Large intestine (tissue), 3 donors: ENCODE measurements around the gene RSAD1. TPM values are rescaled to one million over a fixed set of nuclear protein-coding genes. Genes with fewer than 3 reads are reported as not detected.
A peak's percentile ranks its signal among the peaks of the same experiment; 100 is the strongest.

Experiments
- DNase-seq, 2 donors: peaks; one replicate each; pipeline versions ENCODE4 v3.0.0 to v3.0.0-alpha.2; 2013
- H3K27ac ChIP-seq: one replicate; pipeline ENCODE4 v1.5.1; 2013; ENCODE audit warnings: low read length
- H3K27me3 ChIP-seq: 2 replicates; pipeline ENCODE4 v1.6.1; 2013; ENCODE audit warnings: low read length; ENCODE audit not compliant: control insufficient read depth, insufficient read depth
- H3K36me3 ChIP-seq: 2 replicates; pipeline ENCODE4 v1.6.1; 2013; ENCODE audit warnings: low read length; ENCODE audit not compliant: control insufficient read depth, insufficient read depth
- H3K4me1 ChIP-seq: one replicate; pipeline ENCODE4 v1.6.1; 2013; ENCODE audit warnings: low read length; ENCODE audit not compliant: control insufficient read depth, insufficient read depth
- H3K4me3 ChIP-seq: one replicate; pipeline ENCODE4 v1.5.1; 2013; ENCODE audit warnings: low read length
- H3K9me3 ChIP-seq: one replicate; pipeline ENCODE4 v1.6.1; 2013; ENCODE audit warnings: mild to moderate bottlenecking, low read depth, low read length, moderate library complexity; ENCODE audit not compliant: control insufficient read depth
- WGBS: methylation state at CpG from one replicate; pipeline ENCODE4 v1.1.5; 2013; ENCODE audit warnings: low lambda C conversion rate; ENCODE audit not compliant: insufficient coverage; 5-methylcytosine and 5-hydroxymethylcytosine counted together
- polyA plus RNA-seq: library from polyadenylated mRNA; unstranded; fragments of 120-200 nt; gene quantifications from one replicate; pipeline ENCODE4 v1.2.1, GENCODE V29; 2013

RSAD1 gene
- polyA plus RNA-seq, 1 donor = 39.3 TPM

DNA sequence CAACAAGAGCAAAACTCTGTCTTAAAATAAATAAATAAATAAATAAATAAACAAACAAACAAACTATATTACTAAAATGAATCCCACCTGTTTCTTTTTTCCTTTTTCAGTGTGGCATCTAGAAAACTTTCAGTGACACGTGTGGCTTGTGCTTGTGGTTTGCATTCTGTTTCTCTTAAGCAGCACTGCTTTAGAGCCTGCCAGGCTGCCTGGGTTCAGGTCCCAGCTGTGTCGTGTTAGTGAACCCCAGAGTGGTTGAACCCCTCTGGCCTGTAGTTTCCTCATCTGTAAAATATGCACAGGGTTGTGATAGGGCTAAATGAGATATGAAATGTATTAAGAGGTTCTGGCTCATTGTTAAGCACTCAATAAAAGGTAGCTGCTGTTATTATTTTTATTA is 41.8 kb downstream of the RSAD1 start:
- Histone ChIP-seq H3K27ac (no peak overlapping the region), H3K27me3 (no peaks in the 10 kb centered on the region), H3K4me1 (no peaks in the 10 kb centered on the region), H3K36me3 (no peaks in the 10 kb centered on the region), H3K9me3 (no peaks in the 10 kb centered on the region), H3K4me3 (no peak overlapping the region)
- WGBS = 80% methylated on average over 1 of the region's 2 CpGs
- no peak for DNase-seq

DNA sequence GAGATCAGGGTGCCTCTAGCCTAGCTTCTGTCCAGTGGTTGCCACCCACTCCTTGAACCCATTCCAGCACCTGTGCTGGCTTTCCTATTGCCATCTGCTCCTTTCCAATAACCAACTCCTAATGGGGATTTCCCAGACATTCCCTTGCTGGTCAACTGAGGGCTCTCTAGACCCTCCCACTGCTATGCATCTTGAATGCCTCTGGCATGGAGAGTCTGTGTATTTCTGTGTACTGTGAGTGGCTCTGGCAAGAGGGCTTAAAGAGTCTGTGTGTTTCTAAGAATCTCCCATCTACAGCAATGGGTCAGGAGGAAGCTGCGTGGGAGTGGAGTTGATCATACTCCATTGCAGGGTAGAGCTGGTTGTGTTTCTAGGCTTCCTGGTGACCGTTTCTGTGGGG is 42.9 kb downstream of the RSAD1 start:
- DNase-seq = no peak

DNA sequence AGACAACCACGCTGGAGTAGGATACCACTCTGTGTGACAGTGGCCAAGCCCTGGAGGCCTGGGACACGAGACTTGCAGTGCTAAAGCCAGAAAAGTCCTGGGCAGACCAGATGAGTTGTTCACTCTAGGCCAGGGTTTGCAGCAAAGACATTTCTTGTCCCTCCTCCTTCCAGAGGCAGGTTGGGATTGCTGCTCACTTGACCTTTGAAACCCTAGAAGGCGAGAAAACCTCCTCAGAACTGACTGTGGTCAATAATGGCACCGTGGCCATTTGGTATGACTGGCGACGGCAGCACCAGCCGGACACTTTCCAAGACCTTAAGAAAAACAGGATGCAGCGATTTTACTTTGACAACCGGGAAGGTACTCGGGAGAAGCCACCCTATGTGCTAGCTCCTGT is 44.1 kb downstream of the RSAD1 start:
- Histone ChIP-seq H3K9me3 (no peaks in the 10 kb centered on the region), H3K27ac (no peak overlapping the region), H3K4me1 (no peaks in the 10 kb centered on the region), H3K36me3 (no peaks in the 10 kb centered on the region), H3K4me3 (no peak overlapping the region), H3K27me3 (no peaks in the 10 kb centered on the region)
- DNase-seq = no peak
- no CpG with 5 or more reads among the region's 10 CpGs for WGBS

More for the DNA sequence above, 42.9 kb downstream of the RSAD1 start:
- Histone ChIP-seq H3K27me3 (no peaks in the 10 kb centered on the region), H3K4me1 (no peaks in the 10 kb centered on the region), H3K27ac (no peak overlapping the region), H3K4me3 (no peak overlapping the region), H3K9me3 (no peaks in the 10 kb centered on the region), H3K36me3 (no peaks in the 10 kb centered on the region)
- no CpG with 5 or more reads among the region's 2 CpGs for WGBS

DNA sequence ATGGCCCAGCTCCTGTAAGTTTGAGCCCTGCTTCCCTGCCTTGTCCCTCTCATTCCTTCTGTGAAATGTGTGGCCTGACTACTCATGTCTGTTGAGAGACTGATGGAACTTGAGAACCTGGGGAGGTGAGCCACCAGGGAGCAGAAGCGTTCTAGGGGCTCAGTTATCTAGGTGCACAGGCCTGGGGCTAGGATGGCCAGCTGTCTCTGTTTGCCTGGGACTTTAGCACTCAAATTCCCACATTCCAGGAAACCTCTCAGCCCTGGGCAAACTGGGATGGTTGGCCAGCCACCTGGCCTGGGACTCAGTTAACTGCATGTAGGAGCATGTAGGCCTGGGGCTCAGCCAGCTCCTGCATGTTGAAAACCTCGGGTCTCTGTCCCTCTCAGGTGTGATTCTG is 44.5 kb downstream of the RSAD1 start:
- Histone ChIP-seq H3K27me3 (no peaks in the 10 kb centered on the region), H3K9me3 (no peaks in the 10 kb centered on the region), H3K4me3 (no peak overlapping the region), H3K36me3 (no peaks in the 10 kb centered on the region), H3K4me1 (no peaks in the 10 kb centered on the region), H3K27ac (no peak overlapping the region)
- WGBS = no CpG with 5 or more reads among the region's 2 CpGs
- DNase-seq = no peak

DNA sequence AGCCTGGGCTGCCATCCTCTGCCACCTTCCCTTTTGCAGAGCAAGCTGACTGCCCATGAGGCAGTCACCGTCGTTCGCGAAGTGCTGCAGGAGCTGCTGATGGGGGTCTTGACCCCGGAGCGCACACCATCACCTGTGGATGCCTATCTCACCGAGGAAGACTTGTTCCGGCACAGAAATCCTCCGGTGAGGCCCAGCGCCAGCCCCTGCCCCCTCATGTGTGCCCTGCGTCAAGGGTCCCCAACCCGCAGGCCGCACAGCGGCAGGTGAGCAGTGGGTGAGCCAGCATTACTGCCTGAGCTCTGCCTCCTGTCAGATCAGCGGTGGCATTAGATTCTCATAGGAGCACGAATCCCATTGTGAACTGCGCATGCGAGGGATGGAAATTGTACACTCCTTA is 46.2 kb downstream of the RSAD1 start:
- Histone ChIP-seq H3K4me1 (no peaks in the 10 kb centered on the region), H3K4me3 (no peak overlapping the region), H3K27me3 (no peaks in the 10 kb centered on the region), H3K9me3 (no peaks in the 10 kb centered on the region), H3K36me3 (no peaks in the 10 kb centered on the region), H3K27ac (no peak overlapping the region)
- no CpG with 5 or more reads among the region's 18 CpGs for WGBS
- no peak for DNase-seq

DNA sequence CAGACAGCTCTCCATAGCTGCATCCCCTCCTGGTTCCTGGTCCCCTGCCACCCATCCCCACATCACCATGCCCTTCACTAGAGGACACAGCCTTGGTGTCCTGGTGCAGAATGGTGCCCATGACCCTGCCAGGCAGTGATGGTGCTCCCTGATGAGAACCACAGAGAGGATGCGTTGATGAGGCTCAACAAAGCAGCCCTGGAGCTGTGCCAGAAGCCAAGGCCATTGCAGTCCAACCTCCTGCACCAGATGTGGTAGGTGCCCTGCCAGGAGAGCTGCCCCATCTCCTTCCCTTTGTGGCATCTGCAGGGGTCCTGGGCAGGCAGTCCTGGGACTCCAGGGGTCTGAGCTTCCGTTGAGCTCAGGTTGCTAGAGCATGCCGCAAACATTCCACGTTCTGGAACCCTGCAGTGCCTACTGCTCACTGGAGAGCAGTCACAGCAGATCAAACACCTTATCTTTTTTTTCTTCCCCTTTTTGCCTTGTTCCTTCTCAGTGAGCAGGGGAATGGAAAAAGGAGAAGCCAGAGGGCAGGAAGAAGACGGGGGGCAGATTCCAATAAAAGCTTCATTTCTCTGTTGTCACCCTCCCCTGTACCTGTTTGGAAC is 48.6 kb downstream of the RSAD1 start:
- H3K27ac ChIP-seq = no peak overlapping the region
- WGBS = no CpG with 5 or more reads among the region's 5 CpGs
- DNase-seq = no peak

DNA sequence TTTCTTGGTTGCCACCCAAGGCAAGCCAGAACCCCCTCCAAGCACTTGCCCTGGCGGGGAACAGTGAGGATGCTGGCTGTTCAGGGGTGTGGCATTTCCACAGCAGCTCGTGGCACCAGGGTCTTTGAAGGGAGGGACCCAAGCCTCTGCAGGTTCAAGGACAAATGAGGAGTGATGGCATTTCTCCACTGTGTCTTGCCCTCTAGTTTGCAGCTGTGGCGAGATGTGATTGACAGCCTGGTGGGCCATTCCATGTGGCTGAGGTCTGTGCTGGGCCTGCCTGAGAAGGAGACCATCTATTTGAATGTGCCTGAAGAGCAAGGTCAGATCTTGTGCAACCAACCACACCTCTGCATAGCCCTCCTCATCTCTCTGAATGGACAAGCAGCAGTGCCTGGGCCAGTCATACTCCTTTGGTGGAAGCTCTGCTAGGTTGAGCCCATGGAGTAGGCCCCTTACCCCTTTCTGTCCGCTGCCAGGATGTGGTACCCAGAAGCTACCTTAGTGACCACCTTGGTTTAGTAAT is 49.4 kb downstream of the RSAD1 start:
- H3K36me3 ChIP-seq = no peaks in the 10 kb centered on the region
- H3K4me3 ChIP-seq = no peak overlapping the region
- H3K9me3 ChIP-seq = no peaks in the 10 kb centered on the region
- no peak for DNase-seq
- no CpG with 5 or more reads among the region's 4 CpGs for WGBS
- peaks cover 11% of the 10 kb centered on the region for H3K4me1 ChIP-seq
- no peak overlapping the region for H3K27ac ChIP-seq
- H3K27me3 ChIP-seq = peaks cover 13% of the 10 kb centered on the region

More for the DNA sequence above, 48.6 kb downstream of the RSAD1 start:
- H3K4me3 ChIP-seq = no peak overlapping the region
- peaks cover 6% of the 10 kb centered on the region for H3K27me3 ChIP-seq
- peaks cover 4% of the 10 kb centered on the region for H3K4me1 ChIP-seq
- H3K9me3 ChIP-seq = no peaks in the 10 kb centered on the region
- no peaks in the 10 kb centered on the region for H3K36me3 ChIP-seq

DNA sequence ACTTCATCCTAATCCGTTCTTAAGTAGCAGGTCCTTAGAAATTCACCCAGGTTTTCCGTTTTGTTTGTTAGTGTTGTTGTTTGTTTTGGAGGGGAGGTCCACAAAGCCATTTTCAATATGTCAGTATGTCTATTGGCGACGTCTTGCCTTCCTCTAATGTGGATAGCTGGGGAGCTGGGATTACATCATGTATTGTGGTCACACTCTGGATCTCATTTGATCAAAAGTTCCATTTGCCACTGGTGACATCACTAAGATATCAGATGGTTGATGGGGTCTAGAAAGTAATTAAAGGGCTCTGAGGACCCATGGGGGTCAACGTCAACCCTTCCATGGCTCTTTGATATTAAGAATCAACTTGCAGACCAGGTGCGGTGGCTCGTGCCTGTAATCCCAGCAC is 51.2 kb downstream of the RSAD1 start:
- Histone ChIP-seq H3K27me3 (peaks cover 18% of the 10 kb centered on the region), H3K9me3 (no peaks in the 10 kb centered on the region), H3K4me1 (peaks cover 29% of the 10 kb centered on the region), H3K36me3 (no peaks in the 10 kb centered on the region), H3K27ac (no peak overlapping the region), H3K4me3 (no peak overlapping the region)
- DNase-seq = no peak
- 83% methylated on average over 1 of the region's 7 CpGs for WGBS

DNA sequence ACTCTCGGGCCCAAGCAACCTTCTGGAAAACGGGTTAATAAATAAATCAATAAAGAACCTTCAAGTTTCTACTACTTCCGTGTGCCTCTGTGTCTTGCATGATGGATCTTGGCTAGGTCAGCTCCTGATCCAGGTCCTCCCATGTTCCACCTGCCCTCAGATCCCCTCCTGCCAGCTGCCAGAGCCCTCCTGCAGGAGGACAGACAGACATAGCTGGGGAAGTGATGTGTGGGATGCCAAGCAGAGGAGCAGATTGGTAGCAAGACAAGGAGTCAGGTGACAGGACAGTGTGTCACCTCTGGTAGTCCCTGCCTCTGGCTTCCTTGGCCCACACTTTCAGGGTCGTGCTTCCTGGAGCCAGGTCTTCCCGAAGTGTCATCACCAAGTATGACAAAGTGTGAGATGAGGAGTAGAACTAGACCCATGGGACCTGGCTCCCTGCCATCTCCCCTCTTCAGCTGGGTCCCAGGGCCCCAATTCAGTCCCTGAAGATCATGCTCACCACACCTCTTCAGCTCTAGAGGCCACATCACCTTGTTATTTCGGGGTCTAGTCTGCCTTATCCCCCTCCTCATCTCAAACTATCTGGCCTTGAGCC is 52.9 kb downstream of the RSAD1 start:
- no peak for DNase-seq
- peaks cover 29% of the 10 kb centered on the region for H3K4me1 ChIP-seq
- no peak overlapping the region for H3K4me3 ChIP-seq
- no peak overlapping the region for H3K27ac ChIP-seq
- peaks cover 18% of the 10 kb centered on the region for H3K27me3 ChIP-seq
- H3K36me3 ChIP-seq = no peaks in the 10 kb centered on the region
- H3K9me3 ChIP-seq = no peaks in the 10 kb centered on the region
- WGBS = no CpG with 5 or more reads among the region's 6 CpGs

DNA sequence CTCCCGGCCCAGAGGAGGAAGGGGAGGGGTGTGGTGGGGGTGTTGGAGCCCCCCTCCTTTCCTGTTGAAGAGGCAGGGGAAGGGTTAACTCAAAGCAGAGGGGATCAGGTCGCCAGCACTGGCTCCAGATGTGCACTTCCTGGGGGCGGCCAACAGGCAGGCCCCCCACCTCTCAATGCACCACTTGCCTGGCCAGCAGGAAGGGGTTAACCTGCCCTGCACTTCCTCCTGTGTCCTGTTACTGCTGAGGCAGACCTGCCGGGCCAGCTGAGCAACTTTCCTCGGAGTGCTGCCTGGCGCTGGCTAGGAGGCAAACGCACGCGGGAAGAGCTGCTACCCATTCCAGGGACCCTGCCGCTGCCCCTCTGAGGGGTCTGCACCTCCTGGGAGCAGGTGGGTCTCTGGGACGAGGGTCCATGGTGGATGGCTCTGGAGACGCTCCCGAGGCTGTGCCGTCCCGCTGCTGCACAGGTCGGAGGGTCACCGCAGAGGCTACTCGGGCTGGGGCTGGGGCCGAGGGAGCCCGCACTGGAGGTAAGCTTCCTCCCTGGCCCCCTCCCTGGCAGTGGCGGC is 53.9 kb downstream of the RSAD1 start, which contains the start of gene EPN3:
TSS of gene EPN3 (plus strand) at position 284 of the 573 bp plus-strand sequence. CDS start 3,822 bp downstream, outside the sequence.
- no CpG with 5 or more reads among the region's 21 CpGs for WGBS
- peak within 1 kb of the TSS; percentile 41 for H3K4me3 ChIP-seq
- peak in 1 of 2 donors; percentile 66 for DNase-seq
- H3K9me3 ChIP-seq = no peaks in the 10 kb centered on the region
- H3K36me3 ChIP-seq = no peaks in the 10 kb centered on the region
- H3K27me3 ChIP-seq = peaks cover 18% of the 10 kb centered on the region
- no peak within 1 kb of the TSS for H3K27ac ChIP-seq
- peaks cover 32% of the 10 kb centered on the region for H3K4me1 ChIP-seq
